HG02981 (cell line): ENCODE measurements around the gene NF2.

Experiments
- ATAC-seq: cut with Tn5 transposase; IDR thresholded peaks from one replicate; pipeline ENCODE4 v1.9.1; 2021; ENCODE audit warnings: mild to moderate bottlenecking, moderate library complexity; ENCODE audit not compliant: unreplicated experiment

Gene NF2

GRCh38 chr22:29738118-29738815 lies 134.8 kb downstream of the NF2 start:
- ATAC-seq: no peak

GRCh38 chr22:29739346-29739875 lies 136.0 kb downstream of the NF2 start:
- ATAC-seq: no peak

- ATAC-seq: no peak
Observed at GRCh38 chr22:29740216-29740615, 136.8 kb downstream of the NF2 start.

- ATAC-seq: no peak
Observed at GRCh38 chr22:29741926-29742325, 138.5 kb downstream of the NF2 start.

GRCh38 chr22:29742326-29742725 lies 138.9 kb downstream of the NF2 start:
- ATAC-seq: no peak

- no peak for ATAC-seq
Observed at GRCh38 chr22:29744902-29745301, 141.5 kb downstream of the NF2 start.

GRCh38 chr22:29747832-29748231 lies 144.4 kb downstream of the NF2 start:
- ATAC-seq: no peak
